Measurements from ENCODE around the gene TASP1.

GRCh38 chr20:13552061-13552460, 86.7 kb downstream of the TASP1 start:
- TF ChIP-seq CTCF (conservative IDR thresholded peaks at IDR 0.05; ENCODE audit: low read depth, low read length) (no peak), EZH2phosphoT487 (IDR thresholded peaks at IDR 0.05; ENCODE audit: borderline replicate concordance, low read length) (no peak), EZH2 (IDR thresholded peaks at IDR 0.05; ENCODE audit: low read length, unreplicated experiment) (no peak)
